ENCODE results near the gene DOCK4.

The DOCK4 gene

GRCh38 chr7:112206991-112207592 lies 893 bp upstream of the DOCK4 start:
- no peak for TF ChIP-seq CTCF (IDR thresholded peaks at IDR 0.05)
- no peak for TF ChIP-seq ZFX (IDR thresholded peaks at IDR 0.05; ENCODE audit: borderline replicate concordance)
- peak overlapping the region; percentile 63 for H3K27ac ChIP-seq

DNA sequence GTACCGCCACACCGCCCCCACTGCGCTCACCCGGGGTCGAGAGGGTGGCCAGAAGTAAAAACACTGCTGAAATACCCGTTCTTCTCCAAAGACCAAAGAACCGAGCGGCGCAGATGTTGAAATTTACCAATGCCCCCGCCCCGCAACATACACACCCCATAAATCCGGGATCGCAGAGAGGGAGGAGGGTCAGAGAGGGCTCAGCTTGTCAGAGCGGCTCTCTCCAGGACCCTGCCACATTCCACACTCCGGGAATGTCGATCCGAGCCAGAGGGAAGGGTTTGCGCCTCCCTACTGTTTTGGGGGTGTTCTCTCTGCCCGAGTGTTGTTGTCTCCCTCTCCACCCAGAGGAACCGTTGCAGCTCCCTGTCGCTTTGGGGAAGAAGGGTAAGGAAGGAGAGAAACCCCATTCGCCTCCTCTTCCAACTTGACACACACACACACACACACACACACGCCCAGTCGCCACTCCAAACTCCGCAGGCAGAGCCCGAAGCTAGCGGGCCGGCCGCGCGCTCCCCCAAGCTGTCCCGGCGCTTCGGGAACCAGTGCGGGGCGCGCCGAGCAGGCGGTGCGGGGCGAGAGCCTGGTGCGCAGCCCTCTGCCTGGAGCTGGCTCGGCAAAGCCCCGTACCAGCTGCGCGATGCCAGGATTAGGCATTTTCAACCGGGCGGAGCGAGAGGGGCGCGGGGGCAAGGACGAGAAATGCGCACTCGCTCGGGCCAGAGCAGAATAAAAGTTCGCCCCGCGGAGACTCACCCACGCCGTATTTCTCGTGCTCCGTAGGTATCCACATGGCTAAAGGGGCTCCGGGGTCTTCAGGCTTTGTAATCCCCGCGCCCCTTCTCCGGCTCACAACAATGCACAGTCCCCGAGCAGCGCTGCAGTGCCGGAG lies 609 bp downstream of the DOCK4 start:
- peak overlapping the region; percentile 63 for H3K27ac ChIP-seq
- TF ChIP-seq ZFX (IDR thresholded peaks at IDR 0.05; ENCODE audit: borderline replicate concordance) (no peak), CTCF (IDR thresholded peaks at IDR 0.05) (no peak)

GRCh38 chr7:112204499-112205342 lies 1.5 kb downstream of the DOCK4 start:
- no peak for TF ChIP-seq ZFX (IDR thresholded peaks at IDR 0.05; ENCODE audit: borderline replicate concordance)
- no peak for TF ChIP-seq CTCF (IDR thresholded peaks at IDR 0.05)
- H3K27ac ChIP-seq: no peak overlapping the region

- no peak for TF ChIP-seq CTCF (IDR thresholded peaks at IDR 0.05)
- no peak for TF ChIP-seq ZFX (IDR thresholded peaks at IDR 0.05; ENCODE audit: borderline replicate concordance)
- H3K27ac ChIP-seq: no peak overlapping the region
These were observed 2.8 kb downstream of the DOCK4 start for GRCh38 chr7:112203365-112203739.

DNA sequence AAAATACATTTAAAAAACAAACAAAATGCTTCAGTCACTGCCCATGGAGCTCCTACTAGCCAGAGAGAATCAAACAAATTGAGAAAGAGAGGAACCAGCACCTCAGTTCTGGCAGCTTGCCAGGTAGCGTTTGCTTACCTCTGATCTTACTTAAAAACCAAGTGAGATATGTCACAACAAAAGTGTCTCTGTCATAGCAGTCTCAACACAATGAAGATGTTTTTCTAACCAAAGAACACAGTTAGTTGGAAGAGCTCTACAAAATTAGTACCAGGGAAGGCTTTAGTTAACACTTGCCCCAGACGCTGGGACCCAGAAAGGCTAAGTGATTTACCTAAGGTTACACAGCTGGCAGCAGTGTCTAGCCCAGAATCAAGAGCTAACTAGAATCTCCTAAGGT lies 3.4 kb downstream of the DOCK4 start:
- no peak for TF ChIP-seq CTCF (IDR thresholded peaks at IDR 0.05)
- no peak for TF ChIP-seq ZFX (IDR thresholded peaks at IDR 0.05; ENCODE audit: borderline replicate concordance)
- no peak overlapping the region for H3K27ac ChIP-seq

GRCh38 chr7:112201839-112202238 lies 4.4 kb downstream of the DOCK4 start:
- no peak overlapping the region for H3K27ac ChIP-seq
- TF ChIP-seq CTCF (IDR thresholded peaks at IDR 0.05) (no peak), ZFX (IDR thresholded peaks at IDR 0.05; ENCODE audit: borderline replicate concordance) (no peak)

Measured in 22Rv1 (cell line).